Gastrocnemius medialis (tissue), 4 donors: Measurements from ENCODE around the gene FNDC8.

Experiments used
- CTCF ChIP-seq, 5 experiments: fragments of 450-650 bp in 3 of 5; fragments of 200-600 bp in 2 of 5; sonication (generic) in 2 of 5; IDR thresholded peaks in 4 of 5; conservative IDR thresholded peaks in 1 of 5; 1 replicate in 4 of 5; 2 replicates in 1 of 5; pipeline ENCODE4 v1.5.1; 2016 to 2019; ENCODE audit warnings: antibody characterized with exemption in 5 of 5, mild to moderate bottlenecking in 3 of 5, moderate library complexity in 3 of 5
- POLR2A ChIP-seq, 2 donors: fragments of 450-650 bp; IDR thresholded peaks; one replicate each; pipeline ENCODE4 v1.6.1; 2017; ENCODE audit warnings: antibody characterized with exemption in 2 of 2, mild to moderate bottlenecking in 2 of 2, moderate library complexity in 2 of 2

- TF ChIP-seq CTCF (IDR thresholded peaks at IDR 0.05 in 4 of 5, conservative IDR thresholded peaks at IDR 0.05 in 1 of 5), result no peak
- no peak for TF ChIP-seq POLR2A (IDR thresholded peaks at IDR 0.05)
These were observed 26.5 kb upstream of the FNDC8 start for GRCh38 chr17:35094902-35095301.
